Fibroblast of the conjunctiva (primary cell): ENCODE results near the gene SMIM5.

Experiments
- DNase-seq: peaks from one replicate; pipeline ENCODE4 v3.0.0-alpha.2; 2010; ENCODE audit warnings: low read depth

Gene SMIM5

DNA sequence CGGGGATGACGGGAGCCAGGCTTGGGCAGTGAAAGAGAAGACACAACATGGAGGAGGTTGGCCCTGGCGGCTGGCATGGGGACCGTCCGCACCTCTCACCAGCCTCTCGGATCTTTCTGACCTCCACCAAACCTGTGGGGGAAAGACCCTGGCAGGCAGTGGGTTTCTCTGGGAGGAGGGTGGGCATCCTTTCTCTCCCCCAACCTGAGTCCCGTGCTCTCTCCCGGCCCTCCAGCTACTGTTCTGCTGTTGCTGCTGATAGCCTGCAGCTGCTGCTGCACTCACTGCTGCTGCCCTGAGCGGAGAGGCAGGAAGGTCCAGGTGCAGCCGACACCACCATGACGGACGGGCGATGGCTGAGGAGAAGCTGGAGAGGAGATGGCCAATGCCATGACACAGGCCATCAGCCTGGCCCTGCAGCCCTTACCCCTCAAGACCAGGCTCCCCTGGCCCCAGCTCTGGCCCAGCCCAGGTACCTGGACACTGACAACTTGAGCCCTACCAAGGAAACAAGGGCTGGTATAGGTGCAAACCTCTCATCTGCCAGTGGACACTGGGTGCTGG lies 7.4 kb downstream of the SMIM5 start:
- no peak for DNase-seq

DNA sequence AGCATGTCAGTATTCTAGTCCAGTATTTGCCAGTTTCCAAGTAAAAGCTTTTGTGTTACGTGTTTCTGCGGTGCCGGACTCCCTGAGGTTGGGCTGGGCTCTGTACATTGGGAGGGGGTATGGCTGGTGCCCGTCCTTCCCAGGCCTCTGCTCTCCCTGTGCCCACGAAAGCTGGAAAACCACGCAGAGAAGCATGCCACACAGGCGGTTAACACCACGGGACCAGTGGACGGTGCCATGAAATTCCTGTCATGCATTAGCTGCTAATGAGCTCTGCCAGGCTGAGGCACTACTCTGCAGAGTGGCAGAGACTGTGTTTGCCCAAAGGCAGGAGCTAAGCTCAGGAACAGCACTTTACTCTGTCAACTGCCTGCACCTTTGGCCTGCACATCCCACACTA lies 8.1 kb downstream of the SMIM5 start:
- no peak for DNase-seq

DNA sequence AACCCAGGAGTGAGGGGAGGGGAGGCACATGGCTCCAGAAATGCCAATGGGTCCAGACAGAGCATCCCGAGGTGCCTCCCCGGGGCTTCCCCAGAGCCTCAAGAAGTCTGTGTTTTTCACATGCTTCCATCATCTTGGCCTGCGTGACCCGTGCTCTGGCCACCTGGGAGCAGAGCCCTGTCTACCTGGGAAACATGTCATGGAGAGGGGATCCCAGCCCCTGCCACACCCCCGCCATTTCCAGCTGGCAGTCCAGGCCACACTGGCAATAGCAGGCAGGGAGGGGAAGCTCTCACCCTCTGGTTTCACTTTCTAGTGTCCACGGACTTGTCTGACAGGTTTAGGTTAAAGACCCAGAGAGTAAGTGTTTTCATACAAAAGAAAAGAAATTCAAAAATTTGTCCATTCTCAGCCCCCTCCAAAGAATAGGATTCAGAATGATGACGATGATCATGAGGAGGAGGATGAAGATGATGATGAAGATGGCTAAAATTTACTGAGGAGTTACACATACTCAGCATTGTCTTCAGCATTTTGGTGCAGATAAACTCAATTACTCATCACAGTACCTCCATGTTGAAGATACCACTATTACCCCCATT lies 9.0 kb downstream of the SMIM5 start:
- DNase-seq, result no peak

DNA sequence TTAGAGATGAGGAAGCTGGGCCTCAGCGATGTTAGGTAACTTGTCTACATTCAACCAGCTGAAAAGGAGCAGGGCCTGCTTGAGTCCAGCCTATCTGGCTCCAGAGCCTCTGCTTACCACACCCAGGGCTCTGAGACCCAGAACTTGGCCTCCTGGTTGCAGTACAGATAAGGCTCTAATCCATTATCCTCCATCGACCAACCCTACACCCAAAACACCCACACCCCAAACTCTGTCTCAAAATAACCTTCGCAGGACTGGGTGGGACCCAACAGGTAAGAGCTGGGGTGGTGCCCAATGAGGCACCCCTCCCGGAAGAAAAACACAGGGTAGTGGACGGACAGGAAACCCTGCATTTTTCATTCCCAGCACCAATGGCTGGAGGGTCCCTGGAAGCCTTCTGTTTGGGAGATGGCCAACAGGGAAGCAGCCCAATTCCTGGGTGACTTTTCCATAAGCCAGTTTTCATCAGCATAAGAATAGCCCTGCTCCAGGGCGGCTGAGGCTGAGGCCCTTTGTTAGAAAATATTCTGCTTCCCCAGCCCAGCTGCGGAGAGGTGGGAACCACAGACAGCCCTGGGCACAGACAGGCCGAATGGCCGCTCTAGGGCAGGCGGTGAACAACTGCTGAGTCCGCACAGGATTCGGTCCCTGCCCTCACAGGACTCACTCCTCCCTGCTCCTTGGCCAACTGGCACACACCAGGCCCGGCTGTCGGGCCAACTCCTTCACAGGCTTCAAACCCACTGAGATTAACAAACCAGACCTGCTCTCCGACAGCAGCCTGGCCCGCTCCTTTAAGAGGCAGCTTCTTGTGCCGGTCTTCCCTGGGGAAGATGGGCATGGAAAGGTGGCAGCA lies 9.8 kb downstream of the SMIM5 start:
- no peak for DNase-seq

DNA sequence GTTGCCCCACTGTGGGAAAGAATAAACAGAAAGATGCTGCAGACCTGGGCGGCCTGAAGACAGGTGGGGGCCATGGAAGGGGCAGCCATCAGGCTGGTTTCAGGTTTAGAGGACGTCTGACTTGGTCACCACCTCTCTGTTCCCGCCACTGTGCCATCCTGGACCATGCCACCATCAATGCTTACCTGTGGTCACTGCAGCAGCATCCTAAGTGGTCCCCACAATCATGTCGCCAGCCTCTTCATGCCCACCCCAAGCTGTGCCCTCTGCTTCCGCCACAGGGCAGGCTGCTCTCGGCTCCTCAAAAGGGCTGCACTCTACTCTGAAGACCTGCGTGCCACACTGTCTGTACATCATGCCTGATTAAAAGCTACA lies 10.4 kb downstream of the SMIM5 start:
- DNase-seq, result no peak

DNA sequence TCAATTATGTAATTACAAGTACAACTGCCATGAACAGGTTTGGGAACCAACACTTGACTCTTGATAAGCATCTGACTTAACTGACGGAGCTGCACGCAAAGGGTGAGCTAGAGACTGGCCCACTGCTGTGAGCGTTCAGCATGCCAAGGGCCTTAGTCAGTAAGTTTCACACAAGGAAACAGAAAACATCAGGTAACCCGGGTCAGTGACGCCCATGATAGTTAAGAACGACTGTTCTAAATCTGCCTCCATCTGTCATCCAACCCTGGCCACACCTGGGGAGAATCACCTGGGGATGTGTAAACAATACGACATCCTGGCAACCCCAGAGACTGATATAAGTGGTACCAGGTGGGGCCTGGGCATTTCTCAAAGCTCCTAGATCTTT lies 12.3 kb downstream of the SMIM5 start:
- DNase-seq, result no peak

DNA sequence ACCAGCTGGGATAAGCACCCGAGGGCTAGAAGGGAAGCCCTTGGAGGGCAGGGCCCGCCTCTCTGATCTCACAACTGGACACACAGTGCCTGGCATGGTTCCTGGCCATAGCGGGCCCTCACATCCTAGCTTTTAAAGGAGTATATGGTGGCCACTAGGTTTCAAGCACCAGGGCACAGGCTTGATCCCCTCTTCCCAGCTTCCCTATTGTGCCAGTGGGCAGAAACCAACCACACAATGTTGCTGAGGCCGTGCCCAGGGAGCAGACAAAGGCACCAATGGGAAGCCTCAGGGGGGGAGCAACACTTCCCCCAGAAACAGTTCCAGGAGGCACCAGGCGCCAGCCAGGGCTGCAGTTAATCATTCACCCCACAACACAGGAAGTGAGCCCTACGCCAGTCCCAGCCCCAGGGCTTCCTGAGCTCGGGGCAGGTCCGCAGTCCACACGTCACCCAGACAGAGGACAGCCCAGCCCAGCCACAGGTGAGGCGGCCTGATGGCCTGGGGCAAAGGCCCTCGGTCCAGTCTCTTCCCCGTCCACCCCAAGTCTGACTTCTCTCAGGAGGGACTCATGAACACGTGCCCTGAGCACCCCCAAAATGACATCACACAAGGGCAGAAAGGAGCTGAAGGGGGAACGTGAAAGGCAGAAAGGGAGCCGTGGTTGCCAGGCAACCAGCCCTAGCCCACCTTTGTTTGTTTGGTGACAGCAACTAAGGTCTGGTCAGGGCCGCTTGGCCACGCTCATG lies 12.8 kb downstream of the SMIM5 start:
- no peak for DNase-seq

DNA sequence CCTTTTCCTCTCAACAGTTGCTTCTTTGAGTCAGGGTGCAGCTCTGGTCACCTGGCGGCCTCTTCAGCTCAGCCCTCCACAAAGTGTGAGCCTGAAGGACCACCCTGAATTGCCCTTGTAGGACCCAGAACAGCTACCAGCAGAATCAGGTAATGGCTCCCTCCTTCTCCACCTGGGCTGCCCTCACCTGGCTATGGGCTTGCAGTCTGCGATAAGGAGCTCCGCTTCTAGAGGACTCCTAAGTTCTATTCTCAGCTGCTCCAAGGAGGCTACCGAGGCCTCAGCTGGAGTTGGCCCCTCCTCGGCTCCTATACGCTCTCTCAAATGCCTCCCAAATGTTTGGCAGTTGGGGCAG lies 13.4 kb downstream of the SMIM5 start:
- DNase-seq, result no peak

DNA sequence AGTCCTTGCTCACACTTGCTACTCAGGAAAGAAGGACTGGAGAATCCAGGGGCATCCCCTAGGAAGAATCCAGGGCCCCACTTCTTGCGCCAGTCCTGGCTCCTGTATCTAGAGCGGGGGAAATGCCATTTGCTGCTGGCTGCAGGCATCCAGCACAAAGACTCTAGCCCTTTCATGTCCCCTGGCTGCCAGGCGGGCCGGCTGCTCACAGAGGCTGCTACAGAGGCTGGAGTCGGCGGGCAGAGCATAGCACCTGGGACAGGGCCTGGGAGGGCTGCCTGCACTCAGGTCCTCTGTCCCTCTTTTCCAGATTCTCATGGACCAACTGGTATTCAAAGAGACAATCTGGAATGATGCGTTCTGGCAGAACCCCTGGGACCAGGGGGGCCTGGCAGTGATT lies 13.8 kb downstream of the SMIM5 start:
- no peak for DNase-seq

DNA sequence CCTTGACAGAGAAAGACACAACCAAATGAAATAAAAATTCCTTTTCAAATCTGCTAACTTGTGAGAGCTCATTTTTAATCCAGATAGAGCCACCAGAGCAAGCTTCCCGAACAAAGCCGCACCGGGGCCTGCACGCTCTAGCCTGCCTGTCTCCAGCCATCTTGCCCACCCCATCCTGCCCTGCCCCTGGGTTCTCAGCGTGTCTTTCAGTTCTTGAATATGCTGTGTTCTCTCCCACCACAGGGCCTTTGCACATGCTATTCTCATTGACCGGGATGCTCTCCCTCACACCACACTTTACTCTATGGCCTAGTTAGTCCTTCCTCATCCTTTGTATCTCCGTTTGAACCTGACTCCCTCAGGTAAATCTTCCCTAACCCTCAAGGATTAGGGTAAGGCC lies 14.7 kb downstream of the SMIM5 start:
- DNase-seq, result no peak

DNA sequence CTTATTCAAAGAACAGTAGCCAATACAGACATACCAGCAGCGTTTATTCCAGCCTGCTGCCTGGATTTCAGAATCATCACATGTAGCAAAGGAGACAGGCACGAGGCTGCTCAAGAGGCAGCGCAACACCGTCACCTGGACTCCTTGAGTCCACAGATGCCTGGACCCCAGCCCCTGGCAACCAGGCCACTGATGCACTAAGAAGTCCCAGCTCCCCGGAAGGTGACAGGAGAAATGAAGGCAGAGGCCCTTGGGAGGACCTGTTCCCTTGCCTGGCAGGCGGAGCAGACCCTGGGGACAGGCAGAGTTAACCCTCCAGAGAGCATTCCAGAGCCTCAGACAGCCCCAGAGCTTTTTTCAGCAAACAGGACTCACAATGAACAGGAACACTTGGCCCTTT lies 16.5 kb downstream of the SMIM5 start:
- no peak for DNase-seq

DNA sequence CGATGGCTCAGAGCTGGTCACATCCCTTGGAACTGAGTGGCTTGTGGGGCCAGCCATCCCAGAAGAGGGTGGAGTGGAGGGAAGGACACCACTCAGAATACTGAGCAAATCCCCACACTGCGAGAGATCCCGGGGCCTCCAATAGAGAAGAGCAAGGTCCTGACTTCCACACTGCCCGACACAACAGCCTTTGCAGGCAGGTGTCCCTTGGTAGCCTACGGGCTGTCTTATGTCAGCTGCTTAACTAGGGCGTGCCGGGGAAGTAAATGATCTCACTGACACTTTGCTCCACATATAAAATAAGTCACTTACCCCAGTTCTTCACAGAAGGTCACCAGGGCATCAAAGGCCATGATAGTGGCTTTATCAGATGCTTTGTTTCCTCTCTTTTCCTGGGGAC lies 17.6 kb downstream of the SMIM5 start:
- DNase-seq, result no peak

DNA sequence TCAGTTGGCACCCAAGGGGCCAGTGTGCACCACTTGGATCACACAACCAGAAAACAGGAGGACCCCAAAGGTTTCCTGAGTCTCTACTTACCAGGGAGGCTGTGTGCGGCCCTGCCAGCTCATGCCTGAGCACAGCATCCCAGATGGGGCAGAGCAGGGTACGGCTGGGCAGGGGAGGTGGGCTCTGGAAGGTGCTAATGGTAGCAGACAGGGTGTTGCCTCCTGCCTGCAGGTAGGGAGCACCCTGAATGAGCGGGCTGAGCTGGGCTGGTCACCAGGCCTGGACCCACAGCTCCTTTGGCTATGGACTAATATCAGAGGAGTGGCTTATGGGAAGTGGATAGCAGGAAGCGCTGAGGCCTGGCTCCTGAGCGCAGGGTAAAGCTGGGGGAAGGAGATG lies 19.1 kb downstream of the SMIM5 start:
- DNase-seq, result no peak

DNA sequence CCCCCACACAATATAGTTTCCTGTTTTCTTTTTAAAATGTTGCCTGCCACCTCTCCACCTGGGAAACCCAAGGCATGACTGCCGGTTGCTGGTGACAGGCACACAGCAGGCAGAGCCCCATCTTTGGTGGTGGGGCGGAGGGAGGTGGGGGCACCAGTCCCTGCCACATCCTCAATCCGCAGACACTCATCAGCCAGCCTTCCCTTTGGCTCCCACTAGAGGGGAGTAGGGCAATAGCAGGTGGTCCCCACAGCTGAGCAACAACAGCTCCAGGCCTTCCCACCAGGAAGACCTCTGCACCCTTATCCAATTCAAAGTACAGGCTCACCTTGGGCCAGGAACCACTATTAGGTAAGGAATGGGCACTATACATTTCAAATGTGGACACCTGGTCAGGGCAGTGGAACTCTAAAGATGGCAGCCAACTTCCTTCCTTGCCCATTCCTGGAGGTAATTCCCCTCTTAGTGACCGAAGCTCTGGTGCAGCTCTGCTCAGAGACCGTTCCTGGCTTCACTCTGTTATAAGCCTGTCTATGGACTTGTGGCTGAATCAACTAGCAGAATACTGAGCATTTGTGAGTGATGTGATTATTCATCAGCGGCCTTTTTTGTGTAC lies 19.8 kb downstream of the SMIM5 start:
- DNase-seq, result no peak

DNA sequence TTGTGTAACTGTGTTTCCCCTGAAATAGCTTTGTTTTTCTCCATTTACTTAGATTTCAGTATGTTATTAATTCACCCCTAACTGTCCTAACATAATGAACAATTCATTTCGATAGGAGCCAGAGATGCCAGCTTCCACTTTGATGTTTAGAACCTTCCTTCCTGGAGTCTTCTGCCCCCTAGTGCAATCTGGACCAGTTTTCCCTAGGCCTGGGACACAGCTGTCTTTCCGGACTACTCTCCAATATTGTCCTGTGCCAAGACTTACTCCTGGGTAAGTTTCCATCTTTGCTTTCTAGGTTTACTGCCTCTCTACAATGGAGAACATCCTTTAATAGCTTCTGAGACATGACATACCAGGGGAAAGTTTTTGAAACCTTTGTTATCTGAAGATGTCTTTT lies 20.9 kb downstream of the SMIM5 start:
- no peak for DNase-seq

DNA sequence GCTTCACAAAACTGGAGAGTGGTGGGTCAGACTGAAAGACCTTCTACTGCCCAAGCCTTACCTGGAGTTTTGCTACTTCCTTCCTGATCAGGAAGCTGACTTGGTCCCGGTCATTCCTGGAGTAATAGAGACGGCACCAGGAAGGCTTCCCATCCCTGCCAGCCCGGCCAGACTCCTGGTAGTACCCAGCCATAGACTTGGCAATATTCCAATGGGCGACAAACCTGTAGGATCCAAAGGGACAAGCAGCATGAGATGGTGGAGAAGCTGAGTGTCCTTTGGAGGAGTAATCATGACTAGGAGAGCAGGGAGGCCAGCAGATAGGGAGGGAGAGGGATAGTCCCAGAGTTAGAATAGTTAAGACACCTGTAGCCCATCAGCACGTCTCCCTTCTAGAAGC lies 25.0 kb downstream of the SMIM5 start:
- DNase-seq, result no peak

DNA sequence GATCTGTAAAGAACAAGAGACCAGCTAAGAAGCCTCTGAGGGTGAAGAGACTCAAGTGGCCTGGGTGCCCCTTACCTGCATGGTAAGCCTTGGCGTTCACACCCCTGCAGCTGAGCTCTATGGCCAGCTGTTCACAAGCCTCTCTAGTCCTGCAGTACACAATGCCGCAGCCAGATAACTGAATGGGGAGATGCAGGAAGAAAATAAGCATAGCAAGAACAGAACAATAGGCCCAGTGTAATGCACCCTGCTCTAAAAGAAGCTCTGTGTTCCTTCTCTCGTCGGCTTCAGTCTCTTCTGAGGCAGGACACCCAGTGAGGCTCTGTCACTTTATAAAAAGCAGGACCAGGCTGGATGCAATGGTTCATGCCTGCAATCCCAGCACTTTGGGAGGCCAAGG lies 28.3 kb downstream of the SMIM5 start:
- DNase-seq, result no peak

DNA sequence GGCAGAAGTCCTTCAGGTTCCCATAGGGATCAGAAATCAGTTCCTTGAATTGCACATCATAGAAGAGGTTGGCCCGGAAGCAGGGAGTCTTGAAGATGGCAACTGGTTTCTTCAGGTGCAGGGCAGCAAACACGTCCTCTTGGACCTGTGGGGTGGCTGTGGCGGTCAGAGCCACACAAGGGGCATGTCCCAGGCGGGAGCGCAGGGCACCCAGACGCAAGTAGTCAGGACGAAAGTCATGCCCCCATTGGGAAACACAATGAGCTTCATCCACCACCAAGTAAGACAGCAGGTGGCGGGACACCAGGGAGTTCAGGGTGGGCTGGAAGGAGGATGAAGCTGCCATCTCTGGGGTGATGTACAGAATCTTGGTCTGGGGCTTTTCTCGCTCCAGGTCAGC lies 29.3 kb downstream of the SMIM5 start:
- DNase-seq, result no peak

DNA sequence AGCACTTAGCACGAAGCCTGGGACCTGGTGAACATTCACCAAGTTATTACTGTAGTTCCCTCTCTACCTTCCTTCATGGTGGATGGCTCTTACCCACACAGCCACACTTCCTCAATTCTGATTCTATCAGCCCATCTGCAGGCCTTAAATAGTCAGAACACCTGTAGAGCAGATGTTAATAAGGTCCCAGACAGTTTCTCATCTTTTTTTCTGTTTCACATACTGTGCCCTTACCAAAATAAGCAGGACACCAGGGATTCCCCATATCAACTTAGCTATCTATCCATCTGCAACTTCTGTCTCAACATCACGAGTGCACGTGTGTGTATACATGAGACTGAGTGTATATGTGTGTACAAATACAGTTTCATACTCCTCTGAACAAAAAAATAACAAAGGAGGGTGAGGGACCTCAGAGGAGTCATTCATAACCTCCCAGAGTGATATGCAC lies 30.9 kb downstream of the SMIM5 start:
- DNase-seq, result no peak

DNA sequence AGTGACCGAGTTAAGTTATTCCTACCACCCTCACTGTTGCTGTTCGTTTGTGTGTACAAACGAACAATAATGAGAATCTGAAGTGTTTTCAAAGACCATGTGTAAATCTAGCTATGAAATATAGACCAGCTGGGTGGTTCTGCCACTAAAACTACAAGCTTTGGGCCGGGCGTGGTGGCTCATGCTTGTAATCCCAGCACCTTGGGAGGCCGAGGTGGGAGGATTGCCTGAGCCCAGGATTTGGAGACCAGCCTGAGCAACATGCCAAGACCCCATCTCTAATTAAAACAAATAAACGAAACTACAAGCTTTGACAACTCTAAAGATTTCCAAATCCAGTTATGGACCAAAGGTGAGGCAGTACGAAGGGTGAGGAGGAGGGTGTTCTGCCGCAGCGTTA lies 32.7 kb downstream of the SMIM5 start:
- no peak for DNase-seq

DNA sequence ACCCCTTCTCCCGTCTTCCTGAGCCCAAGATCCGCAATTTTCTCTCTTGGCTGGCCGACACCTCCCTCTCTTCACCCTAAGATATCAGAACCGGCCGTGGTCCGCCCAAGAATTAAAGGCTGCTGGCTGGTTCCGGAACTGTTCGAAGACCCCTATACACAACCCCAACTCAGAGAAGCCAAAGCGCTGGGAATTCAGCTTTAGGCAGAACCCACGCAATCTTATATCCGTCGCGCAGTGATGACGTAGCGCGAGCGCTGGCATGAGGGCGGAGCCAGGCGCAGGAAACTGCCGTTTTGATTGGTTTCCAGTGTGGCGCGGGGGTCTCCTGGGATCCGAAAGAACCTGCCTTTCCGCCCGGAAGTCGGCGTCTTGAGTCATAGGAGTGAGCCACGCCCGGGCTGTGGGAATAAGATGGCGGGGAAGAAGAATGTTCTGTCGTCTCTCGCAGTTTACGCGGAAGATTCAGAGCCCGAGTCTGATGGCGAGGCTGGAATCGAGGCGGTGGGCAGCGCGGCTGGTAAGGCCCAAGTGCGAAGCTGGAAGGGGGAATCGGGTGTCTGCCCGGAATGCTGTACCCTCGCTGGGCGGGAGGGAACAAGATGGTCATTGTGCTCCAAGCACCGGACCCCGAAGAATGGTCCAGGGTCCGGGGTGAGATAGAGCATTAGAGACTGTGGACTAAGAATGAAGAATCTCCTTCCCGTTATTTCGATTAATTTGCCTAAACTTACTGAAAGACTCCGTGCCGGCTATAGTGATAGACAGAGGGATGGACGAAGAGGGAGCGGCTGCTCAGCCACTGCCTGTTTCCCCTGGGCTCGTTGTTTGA lies 33.9 kb downstream of the SMIM5 start, which contains the start of the genes RECQL5 and SAP30BP:
Gene RECQL5, minus strand, starts transcription at position 196 of the 832 bp plus-strand sequence. CDS start 597 bp downstream, outside the sequence.
Gene SAP30BP, plus strand, starts transcription at position 380 of the 832 bp plus-strand sequence. Its CDS starts 35 bp downstream, at position 415.
- DNase-seq, result peak; percentile 96
